GM21619 (cell line): Measurements from ENCODE around the gene GPR176.

Source experiments
- ATAC-seq: cut with Tn5 transposase; IDR thresholded peaks from one replicate; pipeline ENCODE4 v1.9.1; 2021; ENCODE audit not compliant: unreplicated experiment

GPR176 gene

DNA sequence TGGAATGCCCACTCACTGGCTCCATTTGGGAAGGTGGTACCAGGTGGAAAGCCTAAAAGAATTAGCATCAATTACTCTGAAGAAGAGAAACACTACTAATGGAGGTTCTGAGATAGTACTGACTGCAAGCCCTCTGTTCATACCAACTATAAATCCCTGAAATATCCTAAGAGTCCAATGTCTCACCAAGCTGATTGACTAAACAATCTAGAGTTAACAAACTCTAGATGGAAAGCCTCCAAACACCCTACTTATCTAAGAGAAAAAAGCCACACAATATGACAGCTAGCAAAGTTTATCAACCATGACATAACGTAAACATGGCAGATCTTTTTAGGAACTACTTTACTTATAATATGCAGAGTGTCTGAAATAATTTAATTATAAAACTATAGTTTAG lies 59.2 kb downstream of the GPR176 start:
- no peak for ATAC-seq

DNA sequence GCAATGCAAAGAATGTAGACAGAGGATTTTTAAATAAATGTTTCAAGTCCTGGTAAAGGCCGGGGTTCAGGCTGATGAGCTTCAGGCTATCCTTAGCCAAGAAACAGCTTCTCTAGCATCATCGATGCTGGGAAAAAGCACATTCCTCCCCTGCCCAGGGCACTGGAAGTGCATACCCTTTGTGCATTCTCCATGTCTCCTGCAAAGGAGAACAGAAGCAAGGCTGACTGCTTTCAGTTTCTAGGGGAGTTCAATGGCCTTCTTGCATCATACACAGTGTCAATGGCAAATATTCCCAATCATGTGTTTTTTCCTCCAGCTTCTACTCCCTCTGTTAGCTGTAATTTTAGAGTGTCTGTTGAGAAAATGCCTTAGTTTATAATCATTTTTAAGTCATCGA lies 59.9 kb downstream of the GPR176 start:
- no peak for ATAC-seq

DNA sequence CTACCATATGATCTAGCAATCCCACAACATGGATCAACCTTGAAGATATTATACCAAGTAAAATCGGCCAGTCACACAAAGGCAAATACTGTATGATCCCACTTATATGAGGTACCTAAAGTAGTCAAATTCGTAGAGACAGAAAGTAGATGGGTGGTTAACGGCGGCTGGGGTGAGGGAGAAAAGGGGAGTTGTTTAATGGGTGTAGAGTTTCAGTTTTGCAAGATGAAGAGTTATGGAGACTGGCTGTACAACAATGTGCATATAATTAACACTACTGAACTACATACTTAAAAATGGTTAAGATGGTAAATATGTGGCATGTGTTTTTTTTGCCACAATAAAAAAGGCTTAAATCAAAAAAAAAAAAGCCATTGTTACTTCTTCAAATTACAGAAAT lies 60.4 kb downstream of the GPR176 start:
- ATAC-seq: no peak

DNA sequence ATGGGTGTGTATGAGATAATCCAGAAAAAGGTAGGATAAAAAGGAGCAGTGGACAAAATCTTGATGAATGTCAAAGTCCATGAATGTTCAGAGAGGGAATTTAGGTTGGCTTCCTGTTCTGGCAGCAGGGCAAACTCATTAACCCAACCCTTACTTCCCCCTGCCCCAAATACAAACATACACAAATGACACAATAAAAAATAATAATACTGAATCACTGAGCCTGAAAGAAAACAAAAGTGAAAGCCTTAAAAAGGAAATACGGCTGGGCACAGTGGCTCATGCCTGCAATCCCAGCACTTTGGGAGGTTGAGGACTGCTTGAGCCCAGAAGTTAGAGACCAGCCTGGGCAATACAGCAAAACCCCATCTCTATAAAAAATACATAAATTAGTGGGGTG lies 62.9 kb downstream of the GPR176 start:
- ATAC-seq: no peak

DNA sequence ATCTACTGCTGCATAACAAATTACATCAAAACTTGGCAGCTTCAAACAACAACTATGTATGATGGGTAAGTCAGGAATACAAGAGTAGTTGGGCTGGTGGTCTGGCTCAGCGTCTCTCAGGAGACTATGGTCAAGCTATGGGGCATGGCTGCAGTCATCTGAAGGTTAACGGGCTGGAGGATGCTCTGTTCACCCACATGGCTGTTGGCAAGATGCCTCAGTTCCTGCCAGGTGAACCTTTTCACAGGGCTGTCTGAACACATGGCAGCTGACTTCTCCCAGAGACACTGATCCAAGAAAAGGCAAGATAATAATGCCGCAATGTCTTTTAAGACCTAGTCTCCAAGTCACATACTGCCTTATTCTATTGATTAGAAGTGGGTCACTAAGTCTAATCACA lies 63.7 kb downstream of the GPR176 start:
- no peak for ATAC-seq

DNA sequence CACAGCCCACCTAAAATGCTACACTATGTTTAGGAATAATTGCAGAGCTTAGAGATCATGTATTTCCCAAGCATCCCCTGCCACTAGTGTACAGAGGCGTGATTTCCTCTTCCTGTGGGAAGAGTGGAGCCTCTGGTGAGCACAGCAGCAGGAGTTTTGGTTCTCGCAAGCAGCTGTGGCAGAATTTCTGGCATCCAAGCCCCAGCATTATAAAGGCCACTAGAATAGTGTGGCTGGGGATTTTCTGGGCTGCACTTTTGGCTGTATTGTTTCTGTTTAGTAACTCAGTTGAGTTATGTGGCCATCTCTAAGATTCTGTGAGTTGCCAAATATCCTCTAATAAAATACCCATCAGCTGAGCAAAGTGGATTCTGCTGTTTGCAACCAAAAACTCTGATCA lies 64.7 kb downstream of the GPR176 start:
- ATAC-seq: no peak

DNA sequence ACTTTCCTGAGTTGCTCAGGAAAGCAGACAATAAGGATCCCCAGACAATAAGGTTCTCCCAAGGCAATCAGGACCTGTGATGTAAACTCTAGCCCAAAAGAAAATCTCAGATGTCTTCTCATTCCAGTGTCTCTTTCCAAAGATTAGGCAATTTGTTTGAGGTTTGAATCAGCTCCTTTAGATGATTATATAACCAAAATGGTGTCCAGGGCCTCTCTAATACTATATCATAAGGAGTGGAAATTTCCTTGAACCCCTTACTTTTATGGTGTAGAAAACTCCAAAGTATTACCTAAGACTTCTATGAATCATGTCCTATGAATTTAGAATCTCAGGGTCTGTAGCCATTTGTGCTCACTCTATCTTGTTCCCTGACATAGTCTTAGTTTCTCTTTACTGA lies 65.9 kb downstream of the GPR176 start:
- no peak for ATAC-seq

DNA sequence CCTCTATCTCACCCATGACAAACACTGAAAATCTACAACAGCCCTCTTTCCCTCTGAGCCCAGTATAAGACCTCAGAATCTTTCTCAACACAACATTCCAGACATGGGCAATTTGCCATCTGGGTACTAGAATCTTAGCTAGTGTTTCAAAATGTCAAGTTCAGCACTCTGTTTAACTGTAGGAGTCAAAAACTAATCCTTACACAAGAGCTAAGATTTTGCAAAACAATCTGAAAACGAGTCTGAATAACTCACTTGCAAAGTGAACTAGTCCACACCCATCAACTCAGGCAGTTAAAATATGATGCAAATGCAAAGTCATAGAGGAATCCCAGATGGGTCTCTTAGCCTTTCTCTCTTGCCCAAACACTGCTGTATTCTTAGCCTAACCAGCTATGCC lies 67.8 kb downstream of the GPR176 start:
- no peak for ATAC-seq

DNA sequence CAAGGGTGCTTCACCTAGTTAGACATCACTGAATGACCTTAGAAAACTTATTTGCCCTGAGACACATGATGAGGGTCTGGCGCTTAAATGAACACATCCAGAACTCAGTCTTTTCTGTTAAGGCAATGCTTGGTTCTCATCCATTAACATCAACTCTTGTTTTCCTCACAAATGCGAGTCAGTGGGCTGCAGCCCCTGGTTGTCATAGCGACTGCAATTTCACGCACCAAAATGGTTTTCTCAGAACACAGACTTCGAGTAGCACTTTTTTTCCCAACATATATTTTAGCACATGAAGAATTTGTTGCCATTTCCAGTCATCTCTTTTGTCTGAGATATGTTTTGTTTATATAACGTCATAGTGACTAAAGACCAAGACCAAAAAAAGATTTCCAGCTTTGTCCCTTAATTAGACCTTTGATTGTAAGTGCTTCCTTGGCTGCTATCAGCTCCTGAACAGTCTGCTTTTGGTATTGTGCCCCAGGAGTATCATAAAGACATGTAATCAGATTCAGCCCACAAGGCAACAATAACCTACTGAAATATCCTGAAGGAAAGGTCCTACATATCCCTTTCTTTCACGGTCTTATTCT lies 68.5 kb downstream of the GPR176 start:
- no peak for ATAC-seq

DNA sequence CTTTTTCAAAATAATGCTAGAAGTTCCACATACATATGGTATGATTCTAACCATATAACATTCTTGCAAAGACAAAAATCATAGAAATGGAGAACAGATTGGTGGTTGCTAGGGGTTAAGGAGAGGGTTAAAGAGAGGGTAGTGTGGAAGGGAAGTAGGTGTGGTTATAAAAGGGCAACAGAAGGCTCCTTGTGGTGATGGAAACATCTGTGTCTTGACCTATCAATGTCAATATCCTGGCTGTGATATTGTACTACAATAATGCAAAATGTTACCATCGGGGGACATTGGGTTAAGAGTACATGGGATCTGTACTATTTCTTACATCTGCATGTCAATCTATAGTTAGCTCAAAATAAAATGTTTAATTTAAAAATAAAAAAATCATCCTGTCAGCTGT lies 69.6 kb downstream of the GPR176 start:
- no peak for ATAC-seq

DNA sequence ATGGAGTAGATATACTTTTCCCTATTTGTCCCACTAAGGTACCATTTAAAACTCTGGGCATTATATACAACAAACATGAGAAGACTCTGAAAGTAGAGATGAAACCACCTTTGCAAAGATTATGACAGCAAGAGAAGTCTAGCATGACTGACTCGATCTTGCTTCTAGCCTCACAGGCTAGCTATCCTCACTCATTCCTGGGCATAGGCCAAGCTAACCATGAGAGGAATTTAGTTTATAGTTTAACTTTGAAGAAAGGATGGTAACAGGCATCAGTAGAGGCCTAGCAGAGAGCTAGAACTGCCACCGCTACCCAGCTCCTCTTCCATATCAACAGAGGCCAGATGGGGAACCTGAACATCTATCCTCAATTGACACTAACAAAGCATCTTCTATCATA lies 74.0 kb downstream of the GPR176 start:
- ATAC-seq: no peak

DNA sequence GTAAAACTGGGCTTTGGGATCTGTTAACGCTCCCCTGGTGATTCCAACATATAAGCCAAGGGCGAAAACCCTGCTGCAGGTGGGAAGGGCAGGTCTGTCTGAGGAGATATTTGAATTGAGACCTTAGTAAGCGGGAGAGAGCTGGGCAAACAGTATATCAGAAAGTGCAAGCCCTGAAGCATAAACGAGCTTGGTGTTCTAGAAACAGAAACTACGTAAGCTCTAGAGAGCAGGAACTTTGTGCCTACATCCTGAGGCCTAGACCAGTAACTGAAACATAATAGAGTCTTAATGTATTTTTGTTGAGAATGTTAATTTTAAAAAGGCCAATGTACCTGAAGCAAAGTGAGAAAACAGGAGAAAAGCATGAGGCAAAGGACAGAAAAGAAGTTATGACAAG lies 74.5 kb downstream of the GPR176 start:
- ATAC-seq: no peak

DNA sequence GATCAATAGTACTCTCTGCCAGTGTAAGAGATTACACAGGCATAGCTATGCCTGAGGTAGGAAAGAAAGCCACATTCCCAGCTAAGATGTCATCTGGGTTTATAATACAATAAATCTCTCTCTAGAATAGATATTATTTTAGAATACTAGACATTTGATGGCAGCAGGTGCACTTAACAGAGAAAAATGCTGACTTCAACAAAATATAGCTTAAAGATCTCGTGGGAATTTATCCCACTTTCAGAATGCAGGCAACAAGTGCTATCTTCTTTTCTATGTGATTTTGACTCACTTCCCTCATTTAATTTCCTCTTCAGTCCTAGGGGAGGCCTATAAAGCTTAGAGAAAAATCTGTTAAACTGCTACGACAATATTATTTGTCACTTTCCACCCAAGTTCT lies 76.5 kb downstream of the GPR176 start:
- no peak for ATAC-seq

DNA sequence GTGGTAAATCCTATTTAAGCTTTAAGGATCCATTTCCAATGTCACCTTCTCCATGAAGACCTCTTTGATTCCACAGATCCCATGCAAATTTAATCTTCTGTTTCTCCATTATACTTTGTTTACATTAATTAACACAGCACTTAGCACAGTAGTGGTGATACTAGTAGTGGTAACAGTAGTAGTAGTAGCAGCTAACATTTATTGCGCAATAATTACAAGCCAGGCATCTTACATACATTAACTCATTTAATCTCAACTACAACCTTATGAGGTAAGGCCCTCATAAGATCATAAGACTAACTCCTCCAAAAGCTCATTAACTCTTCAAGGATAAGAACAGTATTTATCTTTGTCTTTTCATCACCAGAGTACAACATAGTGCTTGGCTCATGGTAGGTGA lies 82.6 kb downstream of the GPR176 start:
- no peak for ATAC-seq

DNA sequence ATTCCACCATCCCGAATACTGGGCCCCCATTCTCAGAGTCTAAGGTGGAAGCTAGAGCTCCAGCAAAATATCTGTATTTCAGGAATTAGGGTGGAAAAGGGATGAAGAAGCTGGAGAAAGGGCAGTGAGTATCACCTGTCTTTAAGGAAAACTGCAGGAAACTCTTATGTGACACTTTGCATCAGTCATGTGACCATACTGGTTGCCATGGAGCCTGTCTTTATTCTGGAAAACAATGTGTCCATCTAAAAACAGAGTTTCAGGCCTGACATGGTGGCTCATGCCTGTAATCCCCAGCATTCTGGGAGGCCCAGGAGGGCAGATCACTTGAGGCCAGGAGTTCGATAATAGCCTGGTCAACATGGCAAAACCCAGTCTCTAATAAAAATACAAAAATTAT lies 84.5 kb downstream of the GPR176 start:
- no peak for ATAC-seq

DNA sequence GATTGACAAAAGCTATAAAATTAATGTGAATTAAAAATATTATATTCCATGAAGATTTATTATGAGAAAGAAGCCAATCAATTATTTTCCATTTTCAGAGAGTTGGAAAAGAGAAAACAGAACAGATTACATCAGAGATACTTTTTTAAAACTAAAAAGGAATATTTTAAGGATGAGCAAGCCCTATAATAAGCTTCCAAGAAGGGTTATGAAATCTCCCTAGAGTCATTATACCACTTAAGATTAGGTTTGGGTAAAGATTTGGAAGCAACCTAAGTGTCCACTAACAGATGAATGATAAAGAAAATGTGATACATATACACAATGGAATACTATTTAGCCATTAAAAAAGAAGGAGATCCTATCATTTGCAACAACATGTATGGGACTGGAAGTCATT lies 85.8 kb downstream of the GPR176 start:
- ATAC-seq: no peak

DNA sequence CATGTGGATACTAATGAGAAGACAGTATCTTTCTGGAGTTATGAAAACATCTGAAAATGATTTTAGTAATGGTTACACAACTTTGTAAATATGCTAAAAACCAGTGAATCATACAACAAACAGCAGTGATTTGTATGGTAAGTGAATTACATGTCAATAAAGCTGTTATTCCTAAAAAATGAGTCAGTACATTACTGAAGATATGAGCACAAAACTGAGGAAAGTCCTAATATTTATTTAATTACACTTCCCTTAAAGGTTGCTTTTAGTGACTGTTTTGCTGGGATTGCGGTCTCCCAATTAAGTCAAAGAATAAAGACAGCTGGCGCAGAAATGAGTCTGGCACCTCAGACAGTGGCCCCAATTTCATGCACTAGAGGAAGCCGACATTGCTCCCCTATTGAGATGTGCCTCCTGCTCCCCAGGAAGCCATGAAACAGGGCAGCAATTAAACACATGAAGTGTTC lies 86.5 kb downstream of the GPR176 start:
- no peak for ATAC-seq

DNA sequence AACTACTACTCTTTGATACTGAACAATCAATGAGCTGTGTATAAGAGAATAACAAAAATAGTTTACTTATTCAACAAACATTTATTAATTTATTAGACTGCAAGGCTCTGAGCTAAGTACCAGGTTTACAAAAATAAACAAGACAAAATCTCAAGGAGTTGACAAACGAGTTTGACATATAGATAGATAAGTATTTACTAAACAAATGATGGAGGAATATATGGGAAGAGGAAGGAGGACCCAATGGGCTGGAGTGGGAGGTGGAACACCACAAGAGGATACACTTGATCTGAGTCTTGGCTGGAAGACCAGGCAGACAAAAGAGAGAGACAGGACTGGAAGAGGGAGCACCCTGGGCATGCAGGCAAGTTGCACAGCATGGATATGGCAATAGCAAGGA lies 89.9 kb downstream of the GPR176 start:
- no peak for ATAC-seq

DNA sequence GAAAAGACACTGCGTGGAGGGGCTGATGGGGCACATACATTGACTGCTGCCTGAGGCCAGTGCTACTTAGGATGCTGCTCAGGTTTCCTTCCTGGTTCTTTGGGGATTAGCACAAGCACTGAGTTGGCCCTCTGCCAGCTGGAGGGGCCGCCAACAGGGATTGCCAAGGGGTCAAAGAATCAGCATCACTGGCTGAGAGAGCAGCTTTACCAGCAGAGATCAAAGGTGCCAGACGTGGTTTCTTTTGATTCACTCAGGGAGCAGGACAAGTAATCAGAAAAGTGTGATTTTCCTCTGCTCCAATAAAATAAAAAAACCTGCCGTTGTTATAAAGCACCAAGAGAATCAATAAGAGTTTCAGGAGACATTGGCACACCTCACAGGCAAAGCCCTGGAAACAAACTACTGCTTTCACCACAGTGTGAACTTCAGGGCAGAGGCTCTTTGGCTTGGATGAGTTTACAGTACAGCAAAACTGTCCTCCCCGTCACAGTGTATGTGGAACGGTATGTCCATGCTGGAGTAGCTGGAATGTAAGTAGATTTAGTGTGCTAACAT lies 91.6 kb downstream of the GPR176 start:
- ATAC-seq: no peak

DNA sequence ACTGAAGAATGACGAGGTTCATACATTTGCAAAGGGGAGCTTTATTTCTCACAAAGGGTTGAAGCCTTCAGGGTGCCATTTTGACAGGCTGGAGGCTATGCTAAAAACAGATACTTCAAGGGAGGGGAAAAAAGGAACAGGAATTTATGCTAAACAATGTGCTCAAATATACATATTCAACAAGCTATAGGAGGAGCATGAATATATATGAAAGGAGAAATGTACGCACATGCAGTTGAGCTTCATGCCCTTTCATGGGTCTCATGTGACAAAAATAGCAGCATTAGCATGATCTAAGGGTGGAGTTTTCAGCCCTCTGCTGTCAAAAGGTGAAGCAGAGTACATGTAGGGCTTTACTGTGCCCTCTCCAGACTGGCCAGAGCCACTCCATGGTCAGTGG lies 93.1 kb downstream of the GPR176 start:
- ATAC-seq: no peak

DNA sequence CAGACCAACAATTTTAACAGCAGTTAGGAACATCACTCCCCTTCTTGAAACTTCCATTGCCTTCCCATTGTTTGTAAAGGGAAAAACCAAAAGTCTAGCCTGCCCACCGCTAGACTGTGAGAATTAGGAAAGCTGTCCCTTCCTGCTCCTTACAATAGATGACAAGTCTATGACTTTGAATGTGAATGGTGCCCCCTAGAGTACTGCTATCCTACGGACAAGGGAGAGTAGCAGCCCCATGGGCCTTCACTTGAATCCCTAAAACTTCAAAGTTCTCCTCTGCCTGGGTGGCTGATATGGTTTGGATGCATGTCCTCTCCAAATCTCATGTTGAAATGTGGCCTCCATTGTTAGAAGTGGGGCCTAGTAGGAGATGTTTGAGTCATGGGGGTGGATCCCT lies 96.4 kb downstream of the GPR176 start:
- no peak for ATAC-seq

DNA sequence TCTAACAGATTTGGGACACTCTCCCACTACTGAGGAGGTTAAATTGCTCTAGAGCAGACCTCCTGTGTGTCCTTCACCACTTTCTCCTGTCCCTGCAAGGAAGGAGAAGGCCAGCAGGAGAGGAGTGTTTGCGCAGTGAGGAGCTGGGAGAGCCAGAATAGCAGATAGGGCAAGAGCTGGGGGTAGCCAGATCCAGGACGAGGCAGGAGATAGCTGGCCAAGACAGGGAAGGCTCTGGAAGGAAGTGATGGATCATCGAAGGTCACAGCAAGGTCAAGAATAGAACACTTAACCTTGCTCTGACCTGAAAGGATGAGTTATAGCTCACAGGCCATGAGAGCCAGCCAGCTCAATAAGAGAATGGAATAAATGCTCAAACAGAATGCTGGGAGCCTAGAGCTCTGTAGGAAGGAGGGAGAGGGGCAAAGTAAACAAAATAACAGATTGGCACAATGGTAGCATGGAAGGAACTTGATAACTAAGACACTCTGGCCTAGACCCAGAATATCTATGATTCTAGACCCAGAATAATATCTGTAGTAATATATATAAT lies 99.9 kb downstream of the GPR176 start:
- ATAC-seq: no peak

DNA sequence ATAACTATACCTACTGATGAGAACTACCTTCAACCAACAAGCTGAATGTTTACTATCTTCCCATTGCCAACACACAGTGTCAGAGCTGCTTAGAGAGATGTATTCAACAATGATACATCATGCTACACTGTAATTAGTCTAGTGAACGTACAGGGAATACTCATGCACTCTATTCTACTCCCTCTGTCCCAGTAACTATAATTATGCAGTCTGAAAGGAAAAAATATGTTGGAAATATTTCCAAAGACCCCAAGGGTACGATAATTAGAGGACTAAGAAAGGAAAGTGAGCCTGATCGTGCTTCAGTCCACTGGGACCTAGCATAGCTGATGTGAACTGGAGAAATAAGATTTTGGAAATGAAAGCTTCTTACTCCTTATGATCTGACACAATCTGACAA lies 100.5 kb downstream of the GPR176 start:
- no peak for ATAC-seq
